NCI-H748 (cell line): ENCODE results near the gene MSGN1.
A peak's percentile ranks its signal among the peaks of the same experiment; 100 is the strongest.
"Not testable (repeated sequence)": the region's sequence is repeated elsewhere in the genome, so short reads cannot be mapped to it uniquely, and the experiment has no call there.

Experiments used
- DNase-seq: peaks from one replicate; lab custom pipeline; 2025; ENCODE audit not compliant: unreplicated experiment; lab: John Stamatoyannopoulos, UW

MSGN1 gene

GRCh38 chr2:17804358-17804757 is 11.9 kb upstream of the MSGN1 start:
- no peak for DNase-seq

DNA sequence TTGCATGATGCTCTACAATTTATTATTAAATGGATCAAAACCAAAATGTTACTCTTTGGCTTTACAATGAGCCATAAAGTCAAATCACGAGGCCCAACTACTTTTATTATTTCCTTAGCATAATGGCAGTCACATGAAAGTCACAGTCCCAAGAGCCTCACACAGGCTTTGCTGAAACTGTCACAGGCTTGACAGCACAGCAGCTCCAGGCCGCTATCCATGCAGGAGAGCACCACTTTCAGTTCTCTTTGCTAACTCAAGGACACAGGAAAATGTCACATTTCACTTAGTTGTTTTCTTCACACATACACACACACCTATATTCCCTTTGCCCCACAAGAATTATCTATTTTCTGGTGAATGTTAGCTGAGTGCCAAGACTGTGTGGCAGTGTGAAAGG is 11.1 kb upstream of the MSGN1 start:
- no peak for DNase-seq

DNA sequence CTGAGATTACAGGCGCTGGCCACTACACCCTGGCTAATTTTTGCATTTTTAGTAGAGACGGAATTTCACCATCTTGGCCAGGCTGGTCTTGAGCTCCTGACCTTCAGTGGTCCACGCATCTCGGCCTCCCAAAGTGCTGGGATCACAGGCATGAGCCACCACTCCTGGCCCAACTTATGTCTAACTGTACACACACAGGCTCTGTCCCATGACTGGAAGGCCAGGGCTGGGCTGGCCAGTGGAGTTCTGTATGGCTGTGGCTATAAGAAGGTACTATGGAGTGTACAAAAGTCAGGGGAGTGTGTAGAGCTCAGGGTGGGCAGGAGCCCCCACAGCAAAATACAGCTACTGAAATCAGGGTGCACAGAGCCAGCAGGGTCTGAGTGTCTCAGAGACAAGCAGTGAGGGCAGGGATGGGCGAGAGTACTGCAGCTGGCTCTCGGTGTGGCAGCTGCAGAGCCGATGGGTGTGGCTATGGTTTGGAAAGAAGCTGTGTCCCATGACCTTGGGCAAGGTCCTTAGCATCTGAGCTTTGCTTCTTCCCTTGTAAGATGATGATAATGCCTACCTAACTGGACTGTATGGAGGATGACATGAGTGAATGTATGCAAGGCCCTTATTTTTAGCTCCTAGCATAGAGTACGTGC is 10.4 kb upstream of the MSGN1 start:
- DNase-seq, result no peak

DNA sequence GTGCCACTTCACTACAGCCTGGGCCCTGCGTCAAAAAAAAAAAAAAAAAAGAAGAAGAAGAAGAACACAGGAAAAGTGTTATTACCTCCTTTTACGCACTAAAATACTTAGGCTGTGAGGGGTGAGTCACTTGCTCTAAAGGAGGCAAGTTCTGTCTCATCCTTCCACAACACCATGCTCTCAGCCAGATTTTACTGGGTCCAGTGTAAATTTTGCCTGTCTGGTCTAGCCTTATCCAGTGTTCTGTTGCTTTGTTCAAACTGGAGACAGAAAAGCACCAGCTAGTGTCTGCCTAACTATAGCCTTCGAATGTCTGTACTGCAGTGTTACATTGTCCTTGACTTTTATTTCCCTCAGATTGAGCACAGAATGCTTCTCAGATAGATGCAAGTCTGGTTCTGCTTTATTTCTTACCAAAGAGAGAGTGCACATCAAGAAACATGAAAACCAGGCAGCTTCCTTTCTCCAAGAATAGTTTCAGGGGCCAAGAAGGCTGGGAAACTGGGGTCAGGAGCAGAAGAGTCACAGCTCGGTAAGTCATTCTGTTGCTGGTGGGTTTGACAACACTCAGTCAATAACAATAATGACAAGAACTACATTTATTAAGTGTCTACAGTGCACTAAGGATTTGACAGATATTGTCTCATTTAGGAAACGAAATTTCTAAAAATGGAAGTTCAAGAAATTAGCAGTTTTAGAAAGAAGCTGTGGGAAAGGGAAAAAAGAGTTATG is 3.1 kb upstream of the MSGN1 start:
- DNase-seq, result no peak

DNA sequence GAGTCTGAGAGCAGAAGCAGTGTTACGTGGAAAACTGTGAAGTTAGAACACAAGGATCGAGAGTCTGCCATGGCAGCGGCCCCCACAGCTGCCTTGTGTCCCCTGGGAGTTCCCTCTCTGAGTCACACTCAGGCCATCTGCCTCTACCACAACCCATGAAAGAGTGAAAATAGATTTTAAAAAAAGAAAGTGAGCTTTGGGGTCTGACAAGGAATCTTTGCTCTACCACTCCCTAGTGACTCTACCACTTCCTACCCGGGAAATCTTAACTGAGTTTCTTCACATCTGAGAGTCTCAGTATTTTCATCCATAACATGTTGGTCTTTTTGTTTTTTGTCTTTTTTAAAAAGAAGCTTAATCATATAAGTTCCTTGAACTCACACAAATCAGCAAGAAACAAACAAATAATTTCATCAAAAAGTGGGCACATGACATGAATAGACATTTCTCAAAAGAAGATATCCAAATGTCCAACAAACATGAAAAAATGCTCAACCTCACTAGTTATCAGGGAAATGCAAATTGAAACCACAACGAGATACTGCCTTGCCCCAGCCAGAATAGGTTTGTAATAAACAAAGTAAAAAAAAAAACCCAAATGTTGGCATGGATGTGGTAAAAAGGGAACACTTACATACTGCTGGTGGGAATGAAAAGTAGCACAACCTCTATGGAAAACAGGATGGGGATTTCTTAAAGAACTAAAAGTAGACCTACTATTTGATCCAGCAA is 2.4 kb upstream of the MSGN1 start:
- DNase-seq, result no peak

DNA sequence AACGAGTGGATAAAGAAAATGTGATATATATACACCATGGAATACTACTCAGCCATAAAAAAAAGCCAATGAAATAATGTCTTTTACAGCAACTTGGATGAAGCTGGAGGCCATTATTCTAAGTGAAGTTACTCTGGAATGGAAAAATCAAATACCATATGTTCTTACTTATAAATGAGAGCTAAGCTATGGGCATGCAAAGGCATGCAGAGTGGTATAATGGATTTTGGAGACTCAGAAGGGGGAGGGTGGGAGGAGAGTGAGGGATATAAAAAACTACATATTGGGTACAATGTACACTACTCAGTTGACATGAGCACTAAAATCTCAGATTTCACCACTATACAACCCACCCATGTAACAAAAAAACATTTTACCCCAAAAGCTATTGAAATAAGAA is 1.7 kb upstream of the MSGN1 start:
- no peak for DNase-seq

- no peak for DNase-seq
These were observed 634 bp upstream of the MSGN1 start for GRCh38 chr2:17815468-17816184.

DNA sequence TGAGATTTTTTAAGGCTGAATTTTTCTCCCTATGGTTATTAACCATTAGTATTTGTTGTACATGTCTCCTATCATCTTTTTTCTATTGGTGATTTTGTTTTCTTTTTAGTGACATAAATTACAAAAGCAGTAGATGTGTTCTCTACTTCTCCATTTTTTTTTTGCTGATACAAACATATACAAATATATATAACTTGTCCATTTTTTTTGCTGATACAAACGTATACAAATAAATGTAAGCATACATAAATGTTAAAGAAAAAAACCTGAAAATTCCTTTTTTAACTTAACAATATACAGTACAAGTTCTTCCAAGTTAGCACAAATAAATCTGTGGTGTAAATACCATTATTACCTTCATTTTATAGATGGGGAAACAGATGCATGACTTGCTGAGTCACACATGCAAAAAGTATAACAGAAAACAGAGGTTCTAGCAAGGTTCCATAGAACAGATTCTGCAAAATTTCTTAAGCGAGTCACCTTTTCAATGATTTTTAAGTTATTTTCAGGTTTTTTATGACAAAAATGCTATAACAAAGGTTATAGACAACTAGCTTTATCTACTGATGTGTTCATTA is 2.1 kb downstream of the MSGN1 start:
- no peak for DNase-seq

DNA sequence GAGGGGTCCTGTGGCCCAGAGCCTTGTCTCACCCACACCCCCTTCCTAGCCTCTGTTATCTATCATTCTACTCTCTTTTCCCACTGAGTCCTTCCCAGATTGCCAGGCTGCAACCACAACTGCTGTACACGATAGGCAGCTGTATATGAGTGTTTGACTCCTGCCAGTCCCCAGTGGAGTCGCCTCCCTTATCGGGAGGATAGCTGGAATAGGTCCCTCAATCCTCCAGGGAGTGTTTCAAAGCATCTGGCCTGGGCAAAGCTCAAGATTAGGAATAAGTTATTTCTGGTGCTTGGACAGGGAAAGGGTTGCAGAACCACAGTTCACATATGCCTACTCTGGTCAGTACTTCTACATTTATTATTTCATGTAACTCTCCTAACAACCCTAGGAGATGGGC is 4.8 kb downstream of the MSGN1 start:
- no peak for DNase-seq

DNA sequence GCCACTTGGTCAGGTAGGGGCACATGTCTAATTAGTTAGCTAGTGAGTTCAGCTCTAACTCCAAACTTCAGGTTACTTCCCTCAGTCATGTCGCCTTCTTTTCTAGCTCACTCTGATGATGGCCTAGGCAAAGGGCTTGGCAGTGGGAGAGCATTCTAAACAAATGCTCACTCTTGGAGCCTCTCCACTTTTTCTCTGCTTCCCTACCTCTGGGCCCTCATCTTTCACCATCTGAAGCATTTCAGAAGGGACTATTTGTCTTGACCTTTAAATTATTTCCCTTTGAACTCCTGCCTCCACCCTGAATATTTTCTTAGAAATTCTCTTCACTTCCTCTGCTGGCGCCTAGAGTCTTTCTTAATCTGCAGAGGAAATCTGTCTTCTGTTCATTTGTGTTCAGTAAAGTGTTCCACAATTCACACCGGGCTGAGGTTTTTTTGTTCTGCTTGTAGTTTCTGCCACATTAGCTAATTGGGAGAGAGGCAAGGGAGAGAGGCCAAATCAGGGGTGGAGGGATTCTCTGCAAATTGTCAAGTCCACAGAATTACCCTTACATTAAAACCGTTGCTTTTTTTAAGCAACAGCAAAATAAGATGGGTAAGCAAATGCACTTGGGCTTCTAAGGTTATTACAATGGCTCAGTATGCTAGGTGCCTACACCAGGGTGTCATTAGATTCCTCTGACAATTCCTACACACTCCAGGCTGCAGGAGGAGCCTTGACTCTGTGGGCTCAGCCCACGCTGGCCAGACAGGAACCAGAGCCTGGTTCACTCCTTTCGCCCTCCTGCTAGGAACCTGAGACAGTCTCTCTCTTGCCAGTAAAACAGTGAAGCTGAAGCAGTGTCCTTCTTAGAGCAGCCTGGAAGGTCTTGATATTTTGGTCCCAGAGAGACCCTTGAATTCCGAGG is 5.5 kb downstream of the MSGN1 start:
- DNase-seq, result no peak

- DNase-seq, result no peak
These were observed 6.3 kb downstream of the MSGN1 start for GRCh38 chr2:17822445-17823117.

DNA sequence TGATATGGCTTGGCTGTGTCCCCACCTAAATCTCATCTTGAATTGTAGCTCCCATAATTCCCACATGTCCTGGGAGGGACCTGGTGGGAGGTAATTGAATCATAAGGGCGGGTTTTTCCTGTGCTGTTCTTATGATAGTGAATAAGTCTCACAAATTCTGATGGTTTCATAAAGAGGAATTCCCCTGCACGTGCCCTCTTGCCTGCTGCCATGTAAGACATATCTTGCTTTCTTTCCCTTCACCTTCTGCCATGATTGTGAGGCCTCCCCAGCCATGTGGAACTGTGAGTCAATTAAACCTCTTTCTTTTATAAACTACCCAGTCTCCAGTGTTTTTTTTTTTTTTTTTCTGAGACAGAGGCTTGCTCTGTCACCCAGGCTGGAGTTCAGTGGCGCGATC is 7.4 kb downstream of the MSGN1 start:
- not testable (repeated sequence) for DNase-seq

- peak; percentile 56 for DNase-seq
These were observed 11.1 kb downstream of the MSGN1 start for GRCh38 chr2:17827316-17827715.

DNA sequence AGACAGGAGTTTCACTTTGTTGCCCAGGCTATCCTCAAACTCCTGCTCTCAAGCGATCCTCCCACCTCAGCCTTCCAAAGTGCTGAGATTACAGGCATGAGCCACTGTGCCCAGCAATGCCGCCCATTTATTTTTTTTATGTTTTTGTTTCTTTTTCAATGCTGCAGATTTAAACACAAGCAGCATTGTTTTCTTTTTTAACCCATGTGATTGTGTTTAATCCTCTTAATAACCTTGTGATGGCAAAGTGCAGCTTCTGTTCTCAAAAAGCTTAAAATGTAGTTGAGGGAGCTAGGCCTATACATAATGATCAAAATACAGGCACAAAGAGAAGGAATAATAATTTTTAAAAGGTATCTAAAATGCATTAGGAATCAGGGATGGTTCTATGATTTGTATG is 11.5 kb downstream of the MSGN1 start:
- no peak for DNase-seq

GRCh38 chr2:17830053-17831034 is 14.1 kb downstream of the MSGN1 start:
- DNase-seq, result peak; percentile 50

GRCh38 chr2:17835516-17835915 is 19.3 kb downstream of the MSGN1 start:
- no peak for DNase-seq

- no peak for DNase-seq
These were observed 23.7 kb downstream of the MSGN1 start for GRCh38 chr2:17839959-17840358.

DNA sequence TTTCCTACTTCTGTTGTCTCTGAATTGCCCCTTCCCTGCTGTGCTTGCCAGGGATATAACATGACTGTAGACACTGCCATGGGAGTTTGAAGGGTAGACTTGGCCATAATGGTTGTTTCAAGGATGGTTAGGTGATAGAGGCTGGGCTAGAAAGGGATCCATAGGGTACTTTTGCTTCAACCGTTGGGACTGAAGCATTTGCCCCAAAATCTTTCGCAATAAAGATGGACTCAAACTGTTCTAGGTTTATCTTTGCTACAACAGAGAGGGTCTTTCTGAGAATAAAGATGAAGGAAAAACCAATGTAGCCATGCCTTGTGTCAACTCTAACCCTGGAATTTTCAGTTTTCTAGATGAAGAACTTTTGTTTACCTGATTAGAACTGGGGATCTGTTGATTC is 27.2 kb downstream of the MSGN1 start:
- DNase-seq, result no peak
